HG02870 (cell line): ENCODE results near the gene EIF4G3.
"Not testable (repeated sequence)": the region's sequence is repeated elsewhere in the genome, so short reads cannot be mapped to it uniquely, and the experiment has no call there.

Source experiments
- ATAC-seq: cut with Tn5 transposase; IDR thresholded peaks from one replicate; pipeline ENCODE4 v1.9.1; 2021; ENCODE audit warnings: mild to moderate bottlenecking, moderate library complexity; ENCODE audit not compliant: unreplicated experiment

The EIF4G3 gene

DNA sequence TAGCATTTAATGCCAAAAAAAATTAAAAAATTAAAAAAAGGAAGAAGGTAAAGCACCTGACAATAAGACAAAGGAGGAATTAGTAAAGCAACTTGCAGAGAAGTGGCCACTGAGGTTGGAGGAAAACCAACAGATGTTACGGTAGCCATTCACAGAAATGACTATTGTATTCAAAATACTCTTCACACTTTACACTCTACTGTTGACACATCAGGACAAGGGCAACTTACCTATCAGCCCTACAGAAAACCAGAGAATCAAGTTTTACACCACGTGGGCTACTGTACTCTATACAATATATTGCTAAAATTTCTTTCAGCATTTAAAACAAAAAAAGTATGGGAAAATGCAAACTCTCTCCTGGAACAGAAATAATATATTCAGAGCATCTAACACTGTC, 70.0 kb downstream of the EIF4G3 start:
- no peak for ATAC-seq

DNA sequence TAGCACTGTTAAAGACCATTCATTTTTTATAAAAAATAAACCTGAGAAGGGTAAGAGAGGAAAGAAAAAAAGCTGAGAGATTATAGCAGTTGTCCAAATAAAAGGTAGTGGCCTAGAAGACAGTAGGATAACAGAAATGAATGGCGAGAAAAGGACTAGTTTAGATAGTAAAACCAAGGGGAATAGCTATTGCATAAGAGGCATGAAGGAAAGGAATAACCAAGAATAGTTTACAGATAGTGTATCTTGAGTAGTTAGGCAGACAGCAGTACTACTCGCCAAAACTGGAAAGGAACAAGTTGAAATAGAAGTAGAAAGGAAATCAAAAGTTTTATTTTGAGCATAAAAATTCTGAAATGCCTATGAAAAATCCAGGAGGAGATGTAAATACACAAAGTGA, 70.5 kb downstream of the EIF4G3 start:
- no peak for ATAC-seq

DNA sequence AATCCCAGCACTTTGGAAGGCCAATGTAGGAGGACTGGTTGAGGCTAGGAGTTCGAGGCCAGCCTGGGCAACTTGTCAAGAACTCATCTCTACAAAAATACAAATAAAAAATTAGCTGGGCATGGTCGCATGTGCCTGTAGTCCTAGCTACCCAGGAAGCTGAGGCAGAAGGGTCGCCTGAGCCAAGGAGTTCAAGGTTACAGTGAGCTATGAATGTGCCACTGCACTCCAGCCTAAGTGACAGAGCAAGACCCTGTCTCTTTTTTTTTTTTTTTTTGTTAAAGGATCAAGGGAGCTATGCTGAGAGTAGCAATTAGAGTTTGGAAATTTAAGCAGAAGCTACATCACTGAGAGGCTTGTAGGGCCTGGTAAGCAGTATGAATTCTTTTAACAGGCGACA, 70.9 kb downstream of the EIF4G3 start:
- no peak for ATAC-seq

DNA sequence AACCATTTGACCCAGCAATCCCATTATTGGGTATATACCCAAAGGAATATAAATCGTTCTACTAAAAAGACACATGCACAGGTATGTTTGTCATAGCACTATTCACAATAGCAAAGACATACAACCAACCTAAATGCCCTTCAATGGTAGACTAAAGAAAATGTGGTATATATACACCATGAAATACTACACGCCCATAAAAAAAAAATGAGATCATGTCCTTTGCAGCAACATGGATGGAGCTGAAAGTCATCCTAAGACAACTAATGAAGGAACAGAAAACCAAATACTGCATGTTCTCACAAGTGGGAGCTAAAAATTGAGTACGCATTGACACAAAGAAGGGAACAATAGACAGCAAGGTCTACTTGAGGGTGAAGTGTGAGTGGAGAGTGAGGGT, 72.0 kb downstream of the EIF4G3 start:
- ATAC-seq = no peak

DNA sequence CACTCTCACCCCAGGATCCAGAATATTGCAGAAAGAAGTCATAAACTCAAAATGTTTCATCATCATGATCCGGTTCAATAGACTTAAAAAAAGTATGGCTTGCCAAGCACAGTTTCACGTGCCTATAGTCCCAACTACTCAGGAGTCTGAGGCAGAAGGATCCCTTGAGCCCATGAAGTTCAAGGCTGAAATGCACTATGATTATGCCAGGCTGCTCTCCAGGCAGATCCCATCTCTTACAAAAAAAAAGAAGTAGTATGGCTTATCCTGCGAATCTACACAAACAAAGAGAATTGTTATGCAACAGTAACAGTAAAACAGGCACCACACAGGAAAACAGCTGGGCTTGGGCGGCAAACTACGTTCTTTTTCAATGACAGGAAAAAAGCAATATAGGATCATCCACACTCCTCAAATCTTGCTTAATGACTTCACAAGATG, 76.2 kb downstream of the EIF4G3 start:
- no peak for ATAC-seq

DNA sequence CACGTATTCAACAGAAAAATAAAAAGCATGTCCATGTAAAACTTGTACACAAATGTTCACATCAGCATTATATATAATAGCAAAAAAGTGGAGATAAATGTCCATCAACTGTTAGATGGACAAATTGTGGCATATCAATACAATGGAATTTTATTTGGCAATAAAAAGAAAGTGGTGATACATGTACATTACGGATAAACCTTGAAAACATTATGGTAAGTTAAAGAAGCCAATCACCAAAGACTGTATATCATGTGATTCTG, 76.9 kb downstream of the EIF4G3 start:
- no peak for ATAC-seq

- ATAC-seq = no peak
Measured at GRCh38 chr1:21099034-21099868, 77.4 kb downstream of the EIF4G3 start.

DNA sequence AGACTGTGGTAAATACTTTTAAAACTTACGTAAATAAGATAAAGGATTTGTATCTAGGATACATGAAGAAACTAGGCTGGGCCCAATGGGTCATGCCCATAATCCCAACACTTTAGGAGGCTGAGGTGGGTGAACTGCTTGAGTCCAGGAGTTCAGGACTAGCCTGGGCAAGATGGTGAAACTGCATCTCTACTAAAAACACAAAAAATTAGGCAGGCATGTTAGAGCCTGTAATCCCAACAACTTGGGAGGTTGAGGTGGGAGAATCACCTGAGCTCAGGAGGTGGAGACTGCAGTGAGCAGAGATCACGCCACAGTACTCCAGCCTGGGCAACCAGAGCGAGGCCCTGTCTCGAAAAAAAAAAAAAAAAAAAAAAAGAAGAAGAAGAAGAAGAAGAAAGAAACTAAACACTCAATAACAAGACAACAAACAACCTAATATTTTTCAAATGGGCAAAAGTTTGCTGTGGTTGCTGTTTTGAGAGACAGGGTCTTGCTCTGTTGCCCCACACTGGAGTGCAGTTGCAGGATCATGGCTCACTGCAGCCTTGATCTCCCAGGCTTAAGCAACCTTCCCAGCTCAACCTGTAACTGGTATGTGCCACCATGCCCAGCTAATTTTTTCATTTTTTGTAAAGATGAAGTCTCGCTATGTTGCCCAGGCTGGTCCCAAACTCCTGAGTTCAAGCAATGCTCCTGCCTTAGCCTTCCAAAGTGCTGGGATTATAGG, 78.3 kb downstream of the EIF4G3 start:
- no peak for ATAC-seq

GRCh38 chr1:21097729-21098128, 79.0 kb downstream of the EIF4G3 start:
- no peak for ATAC-seq

DNA sequence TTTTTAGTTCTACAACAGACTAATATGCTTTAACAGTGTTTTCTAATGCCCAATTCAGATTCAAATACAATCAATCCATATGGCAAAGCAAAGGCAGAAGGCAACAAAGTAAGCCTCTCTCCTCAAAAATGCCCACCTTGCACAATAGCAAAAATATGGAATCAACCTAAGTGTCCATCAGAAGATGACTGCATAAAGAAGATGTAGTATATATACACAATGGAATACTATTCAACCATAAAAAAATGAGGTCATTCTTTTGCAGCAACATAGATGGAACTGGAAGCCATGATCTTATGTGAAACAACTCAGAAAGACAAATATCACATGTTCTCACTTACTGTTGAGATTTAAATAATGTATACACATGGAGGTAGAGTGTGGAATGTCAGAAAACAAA, 80.7 kb downstream of the EIF4G3 start:
- no peak for ATAC-seq

GRCh38 chr1:21094282-21094681, 82.4 kb downstream of the EIF4G3 start:
- ATAC-seq = not testable (repeated sequence)

DNA sequence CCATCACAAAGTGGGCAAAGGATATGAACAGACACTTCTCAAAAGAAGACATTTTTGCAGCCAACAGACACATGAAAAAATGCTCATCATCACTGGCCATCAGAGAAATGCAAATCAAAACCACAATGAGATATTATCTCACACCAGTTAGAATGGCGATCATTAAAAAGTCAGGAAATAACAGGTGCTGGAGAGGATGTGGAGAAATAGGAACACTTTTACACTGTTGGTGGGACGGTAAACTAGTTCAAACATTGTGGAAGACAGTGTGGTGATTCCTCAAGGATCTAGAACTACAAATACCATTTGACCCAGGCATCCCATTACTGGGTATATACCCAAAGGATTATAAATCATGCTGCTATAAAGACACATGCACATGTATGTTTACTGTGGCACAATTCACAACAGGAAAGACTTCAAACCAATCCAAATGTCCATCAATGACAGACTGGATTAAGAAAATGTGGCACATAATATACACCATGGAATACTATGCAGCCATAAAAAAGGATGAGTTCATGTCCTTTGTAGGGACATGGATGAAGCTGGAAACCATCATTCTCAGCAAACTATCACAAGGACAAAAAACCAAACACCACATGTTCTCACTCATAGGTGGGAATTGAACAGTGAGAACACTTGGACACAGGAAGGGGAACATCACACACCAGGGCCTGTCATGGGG, 83.3 kb downstream of the EIF4G3 start:
- not testable (repeated sequence) for ATAC-seq

GRCh38 chr1:21092545-21092944, 84.2 kb downstream of the EIF4G3 start:
- not testable (repeated sequence) for ATAC-seq

- ATAC-seq = not testable (repeated sequence)
Measured at GRCh38 chr1:21091053-21091690, 85.5 kb downstream of the EIF4G3 start.

GRCh38 chr1:21090463-21090862, 86.2 kb downstream of the EIF4G3 start:
- no peak for ATAC-seq

DNA sequence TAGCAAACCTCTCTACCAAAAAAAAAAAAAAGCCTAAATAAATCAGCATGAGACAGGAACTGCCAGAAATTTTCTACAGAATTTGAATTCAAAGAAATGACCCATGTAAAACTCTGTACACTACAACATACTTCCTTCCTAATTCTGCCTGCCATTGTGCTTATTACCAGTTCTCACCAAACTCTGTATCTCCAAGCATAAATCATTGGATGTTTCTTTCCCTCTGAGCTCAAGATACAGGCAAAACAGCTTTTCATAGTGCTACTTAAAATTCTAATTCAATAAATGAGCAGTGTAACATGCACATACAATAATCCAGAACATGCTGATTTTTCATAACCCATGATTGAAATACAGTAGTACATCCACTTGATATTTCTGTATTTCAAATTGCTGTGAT, 87.0 kb downstream of the EIF4G3 start:
- no peak for ATAC-seq

DNA sequence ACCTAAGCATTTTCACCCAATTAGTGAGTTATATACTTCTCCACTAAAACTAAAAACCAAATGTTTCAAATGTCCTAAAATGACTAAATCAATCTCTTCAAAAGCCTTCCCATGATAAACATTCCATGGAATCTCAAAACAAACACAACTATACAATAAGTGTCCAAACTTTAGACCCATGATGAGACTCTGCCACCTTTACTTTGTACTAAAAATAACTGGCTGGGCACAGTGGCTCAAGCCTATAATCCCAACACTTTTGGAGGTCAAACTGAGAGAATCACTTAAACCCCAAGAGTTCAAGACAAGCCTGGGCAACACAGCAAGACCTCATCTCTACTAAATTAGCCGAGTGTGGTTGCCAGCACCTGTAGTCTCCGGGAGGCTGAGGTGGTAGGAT, 87.4 kb downstream of the EIF4G3 start:
- ATAC-seq = no peak

- ATAC-seq = no peak
Measured at GRCh38 chr1:21084111-21084810, 92.4 kb downstream of the EIF4G3 start.

DNA sequence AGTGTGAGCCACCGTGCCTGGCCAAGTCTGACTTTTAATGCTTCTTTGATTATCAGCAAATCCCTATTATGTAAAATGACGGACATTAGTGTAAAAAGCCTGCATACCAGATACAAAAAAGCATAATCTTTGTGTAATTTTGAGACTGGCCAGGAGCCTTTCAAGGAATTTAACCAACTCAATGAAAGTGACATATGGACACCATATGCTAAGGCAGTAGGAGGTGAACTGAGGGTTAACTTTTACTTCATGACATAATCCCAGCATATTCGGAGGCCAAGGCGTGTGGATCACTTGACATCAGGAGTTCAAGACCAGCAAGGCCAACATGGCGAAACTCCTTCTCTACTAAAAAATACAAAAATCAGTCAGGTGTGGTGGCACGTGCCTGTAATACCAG, 94.6 kb downstream of the EIF4G3 start:
- ATAC-seq = no peak

GRCh38 chr1:21077085-21077484, 99.6 kb downstream of the EIF4G3 start:
- no peak for ATAC-seq

- no peak for ATAC-seq
Measured at GRCh38 chr1:21072721-21073120, 104.0 kb downstream of the EIF4G3 start.
